Stimulated activated CD4-positive, alpha-beta T cell treated with anti-CD3 and anti-CD28 coated beads, Interleukin-4, amount 100 ng/mL, for 48 hours (primary cell): ENCODE measurements around the gene VPS50.

Source experiments
- DNase-seq, 2 donors: peaks; one replicate each; pipeline ENCODE4 v3.0.0-alpha.2; 2020; ENCODE audit warnings: low read depth in 2 of 2

VPS50 gene

GRCh38 chr7:93409324-93409723 lies 177.2 kb downstream of the VPS50 start:
- no peak for DNase-seq
